B cell (primary cell): ENCODE measurements around the gene ACP7. TPM values are rescaled to one million over a fixed set of nuclear protein-coding genes. Genes with fewer than 3 reads are reported as not detected.

ENCODE experiments used
- ATAC-seq: fragments of 200-7000 bp; cut with Tn5 transposase; one replicate; pipeline ENCODE4 v1.10.0; 2021; ENCODE audit warnings: low read depth, mild to moderate bottlenecking, moderate number of reproducible peaks, moderate library complexity
- CTCF ChIA-PET: fragments of 350-600 bp; sonication (Branson Sonifier 250); formaldehyde crosslinking; loops from one replicate; lab custom pipeline; 2021; ENCODE audit warnings: antibody characterized with exemption, inconsistent platforms; lab: Charles Lee
- POLR2A ChIA-PET: fragments of 350-600 bp; sonication (Branson Sonifier 250); formaldehyde crosslinking; loops from one replicate; lab custom pipeline; 2021; ENCODE audit warnings: antibody characterized with exemption; lab: Charles Lee
- DNase-seq: peaks from one replicate; pipeline ENCODE4 v3.0.0; 2013
- H2AFZ ChIP-seq: 2 replicates; pipeline ENCODE4 v1.6.1; 2012; ENCODE audit warnings: mild to moderate bottlenecking, low read depth, low read length; ENCODE audit not compliant: insufficient read depth, poor library complexity, severe bottlenecking
- H3K27ac ChIP-seq, 2 donors: 1 replicate in 1 of 2; 2 replicates in 1 of 2; pipeline ENCODE4 v1.5.1; 2012 to 2013; ENCODE audit warnings: low read length in 2 of 2, mild to moderate bottlenecking in 2 of 2, moderate library complexity in 1 of 2
- H3K27me3 ChIP-seq, 4 experiments: fragments of 200-600 bp in 1 of 4; sonication (generic) in 1 of 4; replicated peaks in 1 of 4; 1 replicate in 2 of 4; 2 replicates in 2 of 4; pipeline versions ENCODE4 v1.6.1 to v1.7.0; 2013 to 2016; ENCODE audit warnings: low read length in 3 of 4, mild to moderate bottlenecking in 2 of 4, mixed read lengths in 1 of 4, moderate library complexity in 1 of 4; ENCODE audit not compliant: insufficient read depth in 4 of 4, control insufficient read depth in 3 of 4; ENCODE audit errors: control extremely low read depth in 1 of 4
- H3K36me3 ChIP-seq, 2 experiments: replicated peaks in 1 of 2; 1 replicate in 1 of 2; 2 replicates in 1 of 2; pipeline versions ENCODE4 v1.6.1 to v1.7.1; 2013; ENCODE audit warnings: low read length in 1 of 2; ENCODE audit not compliant: insufficient read depth in 2 of 2, control insufficient read depth in 1 of 2; ENCODE audit errors: control extremely low read depth in 1 of 2, extremely low read depth in 1 of 2
- H3K4me1 ChIP-seq, 2 donors: fragments of 200-600 bp in 1 of 2; sonication (generic) in 1 of 2; 1 replicate in 1 of 2; 2 replicates in 1 of 2; pipeline versions ENCODE4 v1.5.1 to v1.6.1; 2013 to 2017; ENCODE audit warnings: low read length in 2 of 2; ENCODE audit not compliant: control insufficient read depth in 2 of 2, insufficient read depth in 2 of 2
- H3K4me2 ChIP-seq: replicated peaks from 2 replicates; pipeline ENCODE3; 2012; ENCODE audit warnings: mild to moderate bottlenecking, low read depth, low read length; ENCODE audit not compliant: poor library complexity, severe bottlenecking
- H3K4me3 ChIP-seq, 5 experiments: fragments of 200-600 bp in 1 of 5; sonication (generic) in 1 of 5; 1 replicate in 3 of 5; 2 replicates in 2 of 5; pipeline versions ENCODE4 v1.5.1 to v1.7.0; 2011 to 2016; ENCODE audit warnings: low read length in 4 of 5, mild to moderate bottlenecking in 4 of 5, low read depth in 2 of 5, control low read depth in 1 of 5, moderate library complexity in 1 of 5; ENCODE audit not compliant: insufficient read depth in 1 of 5; ENCODE audit errors: control extremely low read depth in 1 of 5, extremely low read depth in 1 of 5
- H3K79me2 ChIP-seq: fragments of 200-600 bp; sonication (generic); one replicate; pipeline ENCODE4 v1.6.0; 2016; ENCODE audit warnings: low read length; ENCODE audit not compliant: control insufficient read depth, insufficient read depth
- H3K9ac ChIP-seq: fragments of 200-600 bp; sonication (generic); 2 replicates; pipeline ENCODE4 v1.6.1; 2017; ENCODE audit warnings: mild to moderate bottlenecking, low read length, moderate library complexity
- H3K9me3 ChIP-seq, 3 donors: one replicate each; pipeline versions ENCODE4 v1.6.1 to v1.7.1; 2013; ENCODE audit warnings: low read length in 2 of 3; ENCODE audit not compliant: control insufficient read depth in 2 of 3, insufficient read depth in 1 of 3; ENCODE audit errors: control extremely low read depth in 1 of 3
- H4K20me1 ChIP-seq: 2 replicates; pipeline ENCODE4 v1.6.0; 2012; ENCODE audit warnings: mild to moderate bottlenecking, low read length; ENCODE audit not compliant: insufficient read depth, control insufficient read depth, poor library complexity, severe bottlenecking
- H3K27ac Mint-ChIP-seq: one replicate; pipeline ENCODE4 v1.8.0; 2021; ENCODE audit warnings: mixed read lengths
- H3K27me3 Mint-ChIP-seq: one replicate; pipeline ENCODE4 v1.8.0; 2021; ENCODE audit warnings: mixed read lengths
- H3K4me1 Mint-ChIP-seq: one replicate; pipeline ENCODE4 v1.8.0; 2021; ENCODE audit warnings: mixed read lengths
- H3K4me3 Mint-ChIP-seq: one replicate; pipeline ENCODE4 v1.8.0; 2021; ENCODE audit warnings: mixed read lengths
- H3K9me3 Mint-ChIP-seq: one replicate; pipeline ENCODE4 v1.8.0; 2022; ENCODE audit warnings: mixed read lengths; ENCODE audit not compliant: insufficient read depth
- CTCF ChIP-seq: fragments of 200-600 bp; IDR thresholded peaks from one replicate; pipeline ENCODE4 v1.8.0; 2022; ENCODE audit warnings: antibody characterized with exemption, mild to moderate bottlenecking
- EZH2 ChIP-seq: IDR thresholded peaks from 2 replicates; pipeline ENCODE4 v1.6.1; 2012; ENCODE audit warnings: borderline replicate concordance, low read depth, mild to moderate bottlenecking, moderate library complexity, low read length; ENCODE audit not compliant: insufficient read depth, poor library complexity, severe bottlenecking
- WGBS: methylation state at CpG from one replicate; pipeline ENCODE4 v1.1.5; 2013; ENCODE audit warnings: missing lambda C conversion rate; ENCODE audit not compliant: insufficient coverage; 5-methylcytosine and 5-hydroxymethylcytosine counted together
- intact Hi-C: fragments of 100-400 bp; cut with micrococcal nuclease; formaldehyde crosslinking; loops from one replicate; pipeline ENCODE4 v1.10.0; 2022
- polyA plus RNA-seq: library from polyadenylated mRNA; depleted of rRNA; stranded (reverse); fragments of >200 nt; gene quantifications from 2 replicates; pipeline ENCODE4 v1.2.3, GENCODE V29; 2012
- total RNA-seq, 2 donors: library from RNA; stranded (reverse); fragments of 120-200 nt in 1 of 2; gene quantifications; 1 replicate in 1 of 2; 2 replicates in 1 of 2; pipeline versions ENCODE4 v1.2.3 to v1.2.4, GENCODE V29; 2013 to 2022

Gene ACP7
- total and polyA plus RNA-seq, 2 donors (not counting 1 experiment from before 2014, with no cell fraction given) = not detected

- peaks cover 3% of the 10 kb centered on the region for H3K27me3 Mint-ChIP-seq
Measured at GRCh38 chr19:39126312-39127187, 42.4 kb downstream of the ACP7 start.

More at GRCh38 chr19:39126312-39127187, 42.4 kb downstream of the ACP7 start:
- intact Hi-C loops = no loop called here
- Mint-ChIP-seq H3K9me3 (no peaks in the 10 kb centered on the region), H3K4me1 (peaks cover 55% of the 10 kb centered on the region), H3K27ac (peak overlapping the region; percentile 96), H3K4me3 (peak overlapping the region; percentile 94)
- peaks cover 0 to 34% of the 10 kb centered on the region in 2 donors for H3K4me1 ChIP-seq
- no peak for ATAC-seq
- peak overlapping the region; percentile 90 for H2AFZ ChIP-seq
- peak overlapping the region; percentile 87 for H3K9ac ChIP-seq
- TF ChIP-seq EZH2 = no peak
- no peak for TF ChIP-seq CTCF
- DNase-seq = peak; percentile 37
- peaks cover 35% of the 10 kb centered on the region for H3K79me2 ChIP-seq
- WGBS = 83% methylated on average over 19 of the region's 27 CpGs
- no peaks in the 10 kb centered on the region for H3K27me3 ChIP-seq
- no peaks in the 10 kb centered on the region for H3K9me3 ChIP-seq
- ChIA-PET POLR2A (interaction anchor here (0.8 kb wide), 1 partner anchor 271 kb away, joined by 6 read pairs; no protein-coding TSS in a partner anchor), CTCF (no interaction called here)
- H3K27ac ChIP-seq = peak overlapping the region; percentile 62 to 92
- no peaks in the 10 kb centered on the region for H4K20me1 ChIP-seq
- H3K36me3 ChIP-seq = no peaks in the 10 kb centered on the region
- H3K4me3 ChIP-seq = peak overlapping the region; percentile 3 to 84 (median 74)
- peak overlapping the region; percentile 85 for H3K4me2 ChIP-seq
